Epithelial cell of proximal tubule (primary cell): ENCODE data around the gene KIF13A. TPM values are rescaled to one million over a fixed set of nuclear protein-coding genes. Genes with fewer than 3 reads are reported as not detected.
"Not testable (repeated sequence)": the region's sequence is repeated elsewhere in the genome, so short reads cannot be mapped to it uniquely, and the experiment has no call there.

ENCODE experiments used
- DNase-seq: peaks from one replicate; pipeline ENCODE4 v3.0.0-alpha.2; 2011; ENCODE audit warnings: low read depth
- H3K4me3 ChIP-seq: 2 replicates; pipeline ENCODE4 v1.5.1; 2011; ENCODE audit warnings: low read depth, mild to moderate bottlenecking, low read length
- CTCF ChIP-seq: conservative IDR thresholded peaks from 2 replicates; pipeline ENCODE4 v1.5.1; 2012; ENCODE audit warnings: low read depth, mild to moderate bottlenecking, low read length
- total RNA-seq: library from RNA; depleted of rRNA; stranded (reverse); fragments of >200 nt; gene quantifications from 2 replicates; pipeline ENCODE4 v1.2.3, GENCODE V29; 2015

Gene KIF13A
- total RNA-seq, 1 donor from 2014 or later: 12.5 TPM

- TF ChIP-seq CTCF: no peak
- no peak overlapping the region for H3K4me3 ChIP-seq
- no peak for DNase-seq
These were observed 243.2 kb downstream of the KIF13A start for GRCh38 chr6:17744019-17744756.

- no peak for TF ChIP-seq CTCF
- H3K4me3 ChIP-seq: no peak overlapping the region
- DNase-seq: no peak
These were observed 245.9 kb downstream of the KIF13A start for GRCh38 chr6:17741507-17741906.

- no peak for TF ChIP-seq CTCF
- H3K4me3 ChIP-seq: no peak overlapping the region
- DNase-seq: no peak
These were observed 246.7 kb downstream of the KIF13A start for GRCh38 chr6:17740559-17741220.

- no peak overlapping the region for H3K4me3 ChIP-seq
- no peak for TF ChIP-seq CTCF
- no peak for DNase-seq
These were observed 249.7 kb downstream of the KIF13A start for GRCh38 chr6:17737704-17738252.

GRCh38 chr6:17735311-17735710 lies 252.1 kb downstream of the KIF13A start:
- H3K4me3 ChIP-seq, DNase-seq: not testable (repeated sequence)

GRCh38 chr6:17730078-17730704 lies 257.2 kb downstream of the KIF13A start:
- no peak overlapping the region for H3K4me3 ChIP-seq
- no peak for DNase-seq
- TF ChIP-seq CTCF: no peak
